ENCODE results near the gene TEKT4.
"Not testable (repeated sequence)": the region's sequence is repeated elsewhere in the genome, so short reads cannot be mapped to it uniquely, and the experiment has no call there.

Gene TEKT4

DNA sequence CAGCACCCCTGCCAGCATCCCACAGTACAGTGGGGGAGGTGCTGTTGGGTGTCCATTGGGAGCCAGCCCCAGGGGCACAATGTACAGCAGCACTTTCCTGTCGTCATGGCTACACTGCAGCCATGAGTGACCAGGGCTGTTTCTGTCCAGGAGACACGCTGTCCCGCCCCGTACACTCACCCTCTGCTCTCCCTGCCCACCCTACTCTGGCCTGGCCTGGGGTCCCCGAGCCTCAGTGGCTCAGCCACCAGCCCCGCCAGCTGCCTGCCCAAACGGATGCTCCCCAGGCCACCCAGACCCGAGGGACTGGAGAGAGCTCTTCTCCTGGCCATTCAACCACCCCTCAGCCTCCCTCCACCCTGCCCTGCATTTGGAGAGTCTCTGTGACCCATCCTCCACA, 9.3 kb downstream of the TEKT4 start:
- no peak for DNase-seq
- no peak overlapping the region for H2BK15ac ChIP-seq (replicated peaks; ENCODE audit: low read depth)
- no peak overlapping the region for H2AK5ac ChIP-seq (ENCODE audit: low read length)
- no peaks in the 10 kb centered on the region for H3K4me1 ChIP-seq (ENCODE audit: control insufficient read depth, low read depth, low read length)
- no peak overlapping the region for H3K9ac ChIP-seq (ENCODE audit: low read length)
- no peak overlapping the region for H3K27ac ChIP-seq (ENCODE audit: low read depth, low read length)
- no peaks in the 10 kb centered on the region for H3K79me2 ChIP-seq (ENCODE audit: control insufficient read depth, insufficient read depth, low read length)
- no peak overlapping the region for H2BK120ac ChIP-seq (ENCODE audit: low read depth, low read length)
- WGBS (ENCODE audit: extremely low coverage, insufficient coverage, low lambda C conversion rate) = no CpG with 5 or more reads among the region's 8 CpGs
- no peak overlapping the region for H3K56ac ChIP-seq (ENCODE audit: low read length)
- no peak overlapping the region for H4K8ac ChIP-seq (ENCODE audit: low read depth, low read length)
- no peak overlapping the region for H3K4me3 ChIP-seq (ENCODE audit: low read length)
- no peak overlapping the region for H3K18ac ChIP-seq (ENCODE audit: low read length)
- no peak overlapping the region for H3K23ac ChIP-seq (ENCODE audit: low read length)
- H3K36me3 ChIP-seq (ENCODE audit: control insufficient read depth, insufficient read depth, low read length) = no peaks in the 10 kb centered on the region
- H3K79me1 ChIP-seq (ENCODE audit: low read length) = no peaks in the 10 kb centered on the region
- H3K4ac ChIP-seq (ENCODE audit: low read depth, low read length) = no peak overlapping the region
- no peak overlapping the region for H2BK5ac ChIP-seq (ENCODE audit: low read length)
- no peak overlapping the region for H4K5ac ChIP-seq (ENCODE audit: low read length)
- no peak overlapping the region for H3K4me2 ChIP-seq (ENCODE audit: low read length)
- no peaks in the 10 kb centered on the region for H3K27me3 ChIP-seq (ENCODE audit: insufficient read depth, low read length, poor library complexity)

- WGBS (ENCODE audit: extremely low coverage, insufficient coverage, low lambda C conversion rate) = no CpG with 5 or more reads among the region's 6 CpGs
- H2BK5ac ChIP-seq (ENCODE audit: low read length) = no peak overlapping the region
- no peak overlapping the region for H4K8ac ChIP-seq (ENCODE audit: low read depth, low read length)
- no peaks in the 10 kb centered on the region for H3K79me1 ChIP-seq (ENCODE audit: low read length)
- H3K18ac ChIP-seq (ENCODE audit: low read length) = no peak overlapping the region
- no peak overlapping the region for H4K5ac ChIP-seq (ENCODE audit: low read length)
- no peak overlapping the region for H3K9ac ChIP-seq (ENCODE audit: low read length)
- H3K4me3 ChIP-seq (ENCODE audit: low read length) = no peak overlapping the region
- H3K27ac ChIP-seq (ENCODE audit: low read depth, low read length) = no peak overlapping the region
- H2BK120ac ChIP-seq (ENCODE audit: low read depth, low read length) = no peak overlapping the region
- no peaks in the 10 kb centered on the region for H3K27me3 ChIP-seq (ENCODE audit: insufficient read depth, low read length, poor library complexity)
- no peak overlapping the region for H2AK5ac ChIP-seq (ENCODE audit: low read length)
- H3K4me2 ChIP-seq (ENCODE audit: low read length) = no peak overlapping the region
- H3K4me1 ChIP-seq (ENCODE audit: control insufficient read depth, low read depth, low read length) = no peaks in the 10 kb centered on the region
- H3K4ac ChIP-seq (ENCODE audit: low read depth, low read length) = no peak overlapping the region
- no peak for DNase-seq
- H3K36me3 ChIP-seq (ENCODE audit: control insufficient read depth, insufficient read depth, low read length) = no peaks in the 10 kb centered on the region
- no peaks in the 10 kb centered on the region for H3K79me2 ChIP-seq (ENCODE audit: control insufficient read depth, insufficient read depth, low read length)
- H3K56ac ChIP-seq (ENCODE audit: low read length) = no peak overlapping the region
- no peak overlapping the region for H3K23ac ChIP-seq (ENCODE audit: low read length)
- no peak overlapping the region for H2BK15ac ChIP-seq (replicated peaks; ENCODE audit: low read depth)
Measured at GRCh38 chr2:94881070-94881469, 9.8 kb downstream of the TEKT4 start.

GRCh38 chr2:94890234-94890633, 19.0 kb downstream of the TEKT4 start:
- no peak overlapping the region for H3K4me3 ChIP-seq (ENCODE audit: low read length)
- H3K18ac ChIP-seq (ENCODE audit: low read length) = no peak overlapping the region
- no peaks in the 10 kb centered on the region for H3K79me1 ChIP-seq (ENCODE audit: low read length)
- no peak overlapping the region for H3K4ac ChIP-seq (ENCODE audit: low read depth, low read length)
- H3K79me2 ChIP-seq (ENCODE audit: control insufficient read depth, insufficient read depth, low read length) = no peaks in the 10 kb centered on the region
- H3K27me3 ChIP-seq (ENCODE audit: insufficient read depth, low read length, poor library complexity) = no peaks in the 10 kb centered on the region
- WGBS (ENCODE audit: extremely low coverage, insufficient coverage, low lambda C conversion rate) = no CpG with 5 or more reads among the region's 4 CpGs
- no peak overlapping the region for H3K9ac ChIP-seq (ENCODE audit: low read length)
- no peak overlapping the region for H2BK5ac ChIP-seq (ENCODE audit: low read length)
- no peak overlapping the region for H4K8ac ChIP-seq (ENCODE audit: low read depth, low read length)
- H3K4me1 ChIP-seq (ENCODE audit: control insufficient read depth, low read depth, low read length) = no peaks in the 10 kb centered on the region
- H3K4me2 ChIP-seq (ENCODE audit: low read length) = no peak overlapping the region
- no peaks in the 10 kb centered on the region for H3K36me3 ChIP-seq (ENCODE audit: control insufficient read depth, insufficient read depth, low read length)
- no peak overlapping the region for H3K56ac ChIP-seq (ENCODE audit: low read length)
- H3K23ac ChIP-seq (ENCODE audit: low read length) = no peak overlapping the region
- no peak overlapping the region for H4K5ac ChIP-seq (ENCODE audit: low read length)
- no peak for DNase-seq
- H2AK5ac ChIP-seq (ENCODE audit: low read length) = no peak overlapping the region
- H2BK120ac ChIP-seq (ENCODE audit: low read depth, low read length) = no peak overlapping the region
- no peak overlapping the region for H3K27ac ChIP-seq (ENCODE audit: low read depth, low read length)
- no peak overlapping the region for H2BK15ac ChIP-seq (replicated peaks; ENCODE audit: low read depth)

GRCh38 chr2:94895273-94895672, 24.0 kb downstream of the TEKT4 start:
- not testable (repeated sequence) for H3K56ac ChIP-seq (ENCODE audit: low read length); DNase-seq; H3K36me3 ChIP-seq (ENCODE audit: control insufficient read depth, insufficient read depth, low read length); H3K9ac ChIP-seq (ENCODE audit: low read length); H3K4me2 ChIP-seq (ENCODE audit: low read length); H3K27ac ChIP-seq (ENCODE audit: low read depth, low read length); H2BK15ac ChIP-seq (replicated peaks; ENCODE audit: low read depth); H3K4me3 ChIP-seq (ENCODE audit: low read length); H3K4me1 ChIP-seq (ENCODE audit: control insufficient read depth, low read depth, low read length); H2AK5ac ChIP-seq (ENCODE audit: low read length); H3K79me1 ChIP-seq (ENCODE audit: low read length); H3K18ac ChIP-seq (ENCODE audit: low read length); H4K8ac ChIP-seq (ENCODE audit: low read depth, low read length); H2BK120ac ChIP-seq (ENCODE audit: low read depth, low read length); H4K5ac ChIP-seq (ENCODE audit: low read length); H3K27me3 ChIP-seq (ENCODE audit: insufficient read depth, low read length, poor library complexity); H2BK5ac ChIP-seq (ENCODE audit: low read length); H3K79me2 ChIP-seq (ENCODE audit: control insufficient read depth, insufficient read depth, low read length); H3K4ac ChIP-seq (ENCODE audit: low read depth, low read length); H3K23ac ChIP-seq (ENCODE audit: low read length)
- no CpG with 5 or more reads among the region's 7 CpGs for WGBS (ENCODE audit: extremely low coverage, insufficient coverage, low lambda C conversion rate)

- not testable (repeated sequence) for H3K27ac ChIP-seq (ENCODE audit: low read depth, low read length); H4K5ac ChIP-seq (ENCODE audit: low read length); H3K27me3 ChIP-seq (ENCODE audit: insufficient read depth, low read length, poor library complexity); H2AK5ac ChIP-seq (ENCODE audit: low read length); H2BK5ac ChIP-seq (ENCODE audit: low read length); H3K4me1 ChIP-seq (ENCODE audit: control insufficient read depth, low read depth, low read length); H3K36me3 ChIP-seq (ENCODE audit: control insufficient read depth, insufficient read depth, low read length); H3K79me2 ChIP-seq (ENCODE audit: control insufficient read depth, insufficient read depth, low read length); H3K4me2 ChIP-seq (ENCODE audit: low read length); H3K56ac ChIP-seq (ENCODE audit: low read length); H2BK15ac ChIP-seq (replicated peaks; ENCODE audit: low read depth); H2BK120ac ChIP-seq (ENCODE audit: low read depth, low read length); H3K23ac ChIP-seq (ENCODE audit: low read length); H3K79me1 ChIP-seq (ENCODE audit: low read length); DNase-seq; H3K9ac ChIP-seq (ENCODE audit: low read length); H3K18ac ChIP-seq (ENCODE audit: low read length); H3K4ac ChIP-seq (ENCODE audit: low read depth, low read length); H4K8ac ChIP-seq (ENCODE audit: low read depth, low read length); H3K4me3 ChIP-seq (ENCODE audit: low read length)
- no CpG with 5 or more reads among the region's 4 CpGs for WGBS (ENCODE audit: extremely low coverage, insufficient coverage, low lambda C conversion rate)
Measured at GRCh38 chr2:94906976-94907375, 35.7 kb downstream of the TEKT4 start.

DNA sequence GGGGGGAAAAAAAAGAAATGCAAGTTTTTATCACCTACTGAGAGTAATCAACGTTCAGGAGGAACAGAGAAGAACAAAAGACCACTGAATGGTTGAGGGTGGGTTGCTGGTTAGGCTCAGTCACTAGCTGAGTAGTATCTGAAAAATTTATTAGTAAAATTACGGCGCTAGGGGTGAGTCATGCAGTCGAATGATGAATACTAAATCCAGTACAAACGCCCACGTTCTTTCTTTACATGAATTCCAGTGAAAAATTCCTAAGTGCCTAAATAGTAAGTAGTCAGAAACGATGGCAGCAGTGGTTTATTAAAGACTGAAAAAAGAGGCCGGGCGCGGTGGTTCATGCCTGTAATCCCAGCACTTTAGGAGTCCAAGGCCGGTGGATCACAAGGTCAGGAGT, 52.0 kb downstream of the TEKT4 start:
- H3K18ac ChIP-seq (ENCODE audit: low read length) = no peak overlapping the region
- H2BK5ac ChIP-seq (ENCODE audit: low read length) = no peak overlapping the region
- H3K79me1 ChIP-seq (ENCODE audit: low read length) = no peaks in the 10 kb centered on the region
- DNase-seq = no peak
- H2BK15ac ChIP-seq (replicated peaks; ENCODE audit: low read depth) = no peak overlapping the region
- H3K4me3 ChIP-seq (ENCODE audit: low read length) = no peak overlapping the region
- no peak overlapping the region for H3K4ac ChIP-seq (ENCODE audit: low read depth, low read length)
- H3K56ac ChIP-seq (ENCODE audit: low read length) = no peak overlapping the region
- H2BK120ac ChIP-seq (ENCODE audit: low read depth, low read length) = no peak overlapping the region
- no peaks in the 10 kb centered on the region for H3K79me2 ChIP-seq (ENCODE audit: control insufficient read depth, insufficient read depth, low read length)
- H3K27ac ChIP-seq (ENCODE audit: low read depth, low read length) = no peak overlapping the region
- no peak overlapping the region for H4K8ac ChIP-seq (ENCODE audit: low read depth, low read length)
- no peak overlapping the region for H3K9ac ChIP-seq (ENCODE audit: low read length)
- no peaks in the 10 kb centered on the region for H3K36me3 ChIP-seq (ENCODE audit: control insufficient read depth, insufficient read depth, low read length)
- no peak overlapping the region for H4K5ac ChIP-seq (ENCODE audit: low read length)
- H3K4me2 ChIP-seq (ENCODE audit: low read length) = no peak overlapping the region
- H3K27me3 ChIP-seq (ENCODE audit: insufficient read depth, low read length, poor library complexity) = no peaks in the 10 kb centered on the region
- no CpG with 5 or more reads among the region's 11 CpGs for WGBS (ENCODE audit: extremely low coverage, insufficient coverage, low lambda C conversion rate)
- H2AK5ac ChIP-seq (ENCODE audit: low read length) = no peak overlapping the region
- H3K4me1 ChIP-seq (ENCODE audit: control insufficient read depth, low read depth, low read length) = no peaks in the 10 kb centered on the region
- no peak overlapping the region for H3K23ac ChIP-seq (ENCODE audit: low read length)

Measured in mesendoderm (in vitro differentiated cells).